G401 (cell line): ENCODE results near the gene STX11. TPM values are rescaled to one million over a fixed set of nuclear protein-coding genes. Genes with fewer than 3 reads are reported as not detected.
"Not testable (repeated sequence)": the region's sequence is repeated elsewhere in the genome, so short reads cannot be mapped to it uniquely, and the experiment has no call there.

Source experiments
- DNase-seq: peaks from one replicate; pipeline ENCODE4 v3.0.0-alpha.2; 2015; ENCODE audit warnings: low spot score
- in situ Hi-C: cut with HindIII; loops from 2 replicates; pipeline ENCODE4 v1.10.0; 2016; ENCODE audit warnings: low sequenced_read_pairs, mixed read lengths
- total RNA-seq: library from RNA; depleted of rRNA; stranded (reverse); fragments of >200 nt; shearing (Covaris generic); gene quantifications from 2 replicates; pipeline ENCODE4 v1.2.3, GENCODE V29; 2014

STX11 gene
- total RNA-seq, 1 experiment from 2014 or later: 0.07 TPM

DNA sequence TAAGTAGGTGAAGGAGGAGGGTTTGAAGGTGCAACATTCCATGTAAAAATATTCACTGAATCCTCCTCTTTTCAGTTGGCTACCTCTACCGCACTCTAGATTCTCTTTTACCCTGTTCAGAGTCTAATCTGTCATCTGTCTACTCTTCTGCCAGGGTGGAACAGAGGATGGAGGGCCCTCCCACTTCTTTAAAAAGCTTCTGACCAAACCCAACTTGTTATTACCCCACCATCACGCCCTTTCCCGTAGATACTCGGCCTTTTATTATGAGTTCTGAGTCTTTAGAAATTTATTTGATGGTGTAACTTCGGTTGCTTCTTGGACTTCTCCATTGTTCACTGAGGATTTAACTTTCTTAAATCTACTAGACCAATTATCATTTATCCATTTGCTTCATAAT lies 11.7 kb downstream of the STX11 start:
- in situ Hi-C loops: no loop called here

DNA sequence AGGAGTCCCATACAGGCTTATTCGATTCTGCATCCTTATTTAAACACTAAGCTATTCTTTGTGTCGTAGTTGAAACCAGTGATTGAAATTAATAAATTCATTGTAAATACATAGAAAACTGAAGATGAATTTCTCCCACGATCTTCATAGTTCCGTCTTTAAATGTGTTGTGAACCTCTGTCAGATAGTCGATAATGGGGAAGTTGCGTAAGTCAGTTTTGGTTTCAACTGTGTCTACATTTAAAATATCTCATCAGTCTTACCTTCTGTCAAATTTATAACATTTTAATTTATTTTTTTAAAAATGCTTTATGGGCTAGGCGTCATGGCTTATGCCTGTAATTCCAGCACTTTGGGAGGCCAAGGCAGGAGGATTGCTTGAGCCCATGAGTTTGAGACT lies 12.7 kb downstream of the STX11 start:
- in situ Hi-C loops: no loop called here
- no peak for DNase-seq

More for the DNA sequence above, 11.7 kb downstream of the STX11 start:
- DNase-seq: no peak

DNA sequence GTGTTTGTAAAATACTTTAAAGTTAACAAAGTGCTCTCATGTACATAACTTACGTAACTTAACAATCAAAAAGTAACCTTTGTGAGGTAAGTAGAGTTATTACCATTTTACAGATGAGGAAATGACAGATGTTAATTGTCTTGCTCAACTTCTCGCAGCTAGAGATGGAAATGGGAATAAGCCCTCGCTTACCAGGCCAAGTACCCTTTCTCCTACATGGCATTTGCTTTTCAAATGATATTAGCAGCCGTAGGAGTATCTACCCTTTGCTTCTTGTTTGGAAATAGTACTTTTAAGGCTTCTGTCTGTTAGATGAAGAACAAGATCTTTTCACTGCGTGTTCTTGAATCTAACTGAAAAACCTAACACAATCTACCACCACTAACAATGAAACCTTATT lies 15.5 kb downstream of the STX11 start:
- DNase-seq: no peak
- in situ Hi-C loops: no loop called here

DNA sequence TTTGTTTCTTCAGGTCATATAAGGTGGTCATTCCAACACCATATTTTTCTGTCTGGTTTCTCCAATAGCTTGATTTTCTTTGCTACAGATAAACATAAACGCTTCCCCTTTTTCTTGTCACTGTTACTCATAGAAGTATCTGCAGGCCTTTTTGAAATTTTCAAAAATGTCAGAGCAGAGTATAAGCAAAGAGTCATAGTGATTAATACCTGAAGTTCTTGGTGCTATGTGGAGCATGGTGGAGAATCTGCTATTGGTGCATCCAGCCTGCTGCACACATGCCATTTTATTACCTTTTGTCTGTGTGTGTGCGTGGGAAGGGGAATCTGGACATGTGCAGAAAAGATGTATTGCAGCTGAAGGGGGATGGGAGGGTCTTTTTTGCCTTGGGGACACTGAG lies 19.7 kb downstream of the STX11 start:
- in situ Hi-C loops: no loop called here
- no peak for DNase-seq

DNA sequence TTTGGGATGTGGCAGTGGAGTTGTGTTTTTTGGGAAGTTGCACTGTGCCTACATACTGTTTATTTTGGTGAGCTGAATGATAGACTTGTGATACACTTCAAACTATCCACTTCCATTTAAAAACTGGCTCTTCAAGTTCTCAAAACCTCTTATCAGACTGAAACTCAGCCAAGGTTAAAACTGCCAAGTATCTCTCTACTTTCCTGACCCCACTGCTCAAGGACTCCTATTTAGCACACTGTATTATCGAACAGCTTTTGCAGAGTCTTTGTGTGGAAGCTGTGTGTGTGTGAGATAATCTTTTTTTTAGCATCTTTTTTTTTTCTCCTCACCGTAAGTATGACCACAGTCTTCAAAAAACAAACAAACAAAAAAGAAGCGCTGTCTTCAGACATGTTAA lies 21.1 kb downstream of the STX11 start:
- DNase-seq: no peak
- in situ Hi-C loops: no loop called here

DNA sequence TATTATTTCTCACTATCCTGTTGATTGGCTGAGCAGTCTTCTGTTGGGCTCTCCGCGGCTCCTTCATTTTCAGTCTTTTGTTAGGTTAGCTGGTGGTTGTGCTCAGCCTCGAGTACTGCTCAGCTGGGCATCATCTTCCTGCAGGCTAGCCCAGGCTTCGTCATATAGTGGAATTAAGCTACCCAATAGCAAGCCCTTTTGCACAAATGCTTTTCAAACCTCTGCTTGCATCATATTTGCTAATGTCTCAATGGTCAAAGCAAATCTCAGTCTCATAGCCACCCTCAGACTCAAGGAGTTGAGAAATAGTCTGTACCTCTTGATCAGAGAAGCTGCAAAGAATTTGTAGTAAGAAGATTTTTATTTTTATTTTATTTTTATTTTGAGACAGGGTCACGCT lies 23.7 kb downstream of the STX11 start:
- in situ Hi-C loops: no loop called here
- no peak for DNase-seq

DNA sequence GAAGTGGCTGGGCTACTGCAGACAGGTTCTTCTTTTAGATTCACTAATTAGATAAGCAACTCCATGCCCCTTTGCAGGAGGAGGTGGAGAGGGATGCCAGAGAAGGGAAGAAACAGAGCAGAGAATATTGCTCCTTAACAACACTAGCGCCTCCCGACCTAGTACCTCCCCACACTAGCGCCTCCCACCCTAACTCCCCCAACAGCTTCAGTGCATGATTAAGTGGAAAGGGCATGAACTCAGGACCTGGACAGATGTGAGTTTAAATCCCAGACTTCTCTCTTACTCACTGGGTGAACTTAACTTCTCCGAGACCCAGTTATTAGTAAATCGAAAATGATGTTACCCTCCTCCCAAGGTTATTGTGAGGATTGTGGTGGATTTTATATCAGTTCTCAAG lies 25.7 kb downstream of the STX11 start:
- in situ Hi-C loops: no loop called here
- DNase-seq: no peak

DNA sequence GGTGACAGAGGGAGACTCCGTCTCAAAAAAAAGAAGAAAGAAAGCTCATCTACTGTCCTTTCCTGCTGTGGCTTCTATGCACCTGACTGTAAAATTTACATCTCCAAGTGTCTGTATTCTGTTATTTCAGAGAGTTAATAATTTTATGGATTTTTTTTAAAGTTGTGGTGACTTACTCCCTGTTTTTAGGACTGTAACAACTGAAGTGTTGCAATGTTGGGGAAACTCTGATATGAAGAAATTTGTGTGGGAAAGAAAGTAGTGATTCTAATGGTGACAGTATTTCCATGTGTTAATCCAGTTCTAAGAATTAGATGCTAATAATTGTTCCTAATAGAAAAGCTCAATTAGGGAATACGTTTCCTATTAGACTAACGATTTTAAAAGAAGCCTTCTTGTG lies 27.4 kb downstream of the STX11 start:
- in situ Hi-C loops: no loop called here
- no peak for DNase-seq

DNA sequence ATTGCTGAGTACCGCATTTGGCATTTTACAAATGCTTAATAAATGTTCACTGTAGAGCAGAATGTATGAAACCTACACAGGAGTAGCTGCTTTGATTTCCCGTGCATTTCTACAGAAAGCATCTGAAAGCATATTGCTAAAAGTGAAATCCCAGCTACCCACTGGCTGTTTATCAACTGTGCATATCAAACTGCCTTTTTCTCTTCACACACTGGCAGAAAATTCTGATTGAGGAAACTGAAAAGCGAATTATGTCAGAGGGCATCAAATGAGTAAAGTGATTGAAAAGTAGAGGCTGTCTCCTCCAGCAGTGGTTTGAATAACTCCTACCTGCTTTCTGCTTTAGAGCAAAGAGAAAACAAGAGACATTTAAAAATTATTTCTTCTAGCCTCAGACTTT lies 28.0 kb downstream of the STX11 start:
- in situ Hi-C loops: no loop called here
- no peak for DNase-seq

DNA sequence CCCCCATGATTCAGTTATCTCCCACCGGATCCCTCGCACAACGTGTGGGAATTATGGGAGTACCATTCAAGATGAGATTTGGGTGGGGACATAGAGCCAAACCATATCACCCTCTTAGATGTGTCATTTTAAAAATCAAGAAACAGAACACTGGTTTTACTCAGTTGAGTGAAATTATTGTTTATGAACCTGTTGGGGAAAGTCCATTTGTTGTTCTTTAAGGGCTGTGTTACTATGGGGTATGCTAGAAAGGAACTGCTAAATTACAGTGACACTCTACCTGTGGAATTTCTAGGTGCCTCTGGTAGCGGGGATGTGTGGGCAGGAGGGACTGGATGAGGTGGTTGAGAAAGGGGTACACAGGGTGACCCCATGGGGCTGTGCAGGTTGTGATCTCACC lies 28.9 kb downstream of the STX11 start:
- no peak for DNase-seq
- in situ Hi-C loops: no loop called here

DNA sequence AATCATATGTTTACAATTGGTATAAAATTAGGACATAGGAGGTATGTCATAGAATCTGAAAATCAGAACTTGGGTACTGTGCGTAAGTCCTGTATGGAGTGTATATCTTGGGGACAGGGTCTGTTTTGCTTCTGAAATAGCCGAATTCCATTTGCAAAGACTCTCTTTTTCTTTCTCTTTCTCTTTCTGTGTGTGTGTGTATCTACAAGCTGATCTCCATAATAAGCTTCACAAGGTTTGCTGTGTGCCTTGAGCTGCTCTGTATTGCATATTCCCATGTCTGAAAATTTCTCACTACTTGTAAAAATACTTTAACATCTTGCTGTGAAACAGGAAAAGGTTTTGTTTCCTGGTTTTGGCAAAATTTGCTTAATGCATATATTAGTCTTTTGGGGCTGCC lies 29.5 kb downstream of the STX11 start:
- no peak for DNase-seq
- in situ Hi-C loops: no loop called here

DNA sequence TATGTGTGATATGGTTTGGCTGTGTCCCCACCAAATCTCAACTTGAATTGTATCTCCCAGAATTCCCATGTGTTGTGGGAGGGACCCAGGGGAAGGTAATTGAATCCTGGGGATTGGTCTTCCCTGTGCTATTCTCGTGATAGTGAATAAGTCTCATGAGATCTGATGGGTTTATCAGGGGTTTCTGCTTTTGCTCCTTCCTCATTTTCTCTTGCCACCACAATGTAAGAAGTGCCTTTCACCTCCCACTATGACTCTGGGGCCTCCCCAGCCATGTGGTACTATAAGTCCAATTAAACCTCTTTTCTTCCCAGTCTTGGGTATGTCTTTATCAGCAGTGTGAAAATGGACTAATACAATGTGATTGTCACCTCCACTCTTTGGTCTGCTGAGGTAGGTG lies 30.0 kb downstream of the STX11 start:
- DNase-seq, in situ Hi-C loops: not testable (repeated sequence)

DNA sequence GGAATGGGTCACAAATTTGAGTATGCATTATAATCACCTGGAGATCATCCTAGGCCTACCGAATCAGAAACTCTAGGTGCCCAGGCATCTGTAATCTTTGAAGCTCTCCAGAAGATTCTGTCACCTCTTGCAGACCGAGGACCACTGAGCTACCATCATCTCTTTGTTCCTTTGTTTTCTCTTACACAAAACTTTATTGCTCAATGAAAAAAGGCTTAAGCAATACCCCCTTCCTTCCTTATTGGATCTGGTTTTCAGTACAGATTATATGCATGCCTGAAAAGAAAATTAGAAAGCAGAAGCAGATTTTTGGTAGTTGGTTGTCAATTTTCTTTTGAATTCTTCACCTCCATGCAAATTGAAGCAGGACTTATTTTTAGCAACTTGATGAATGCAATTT lies 31.3 kb downstream of the STX11 start:
- DNase-seq: no peak

DNA sequence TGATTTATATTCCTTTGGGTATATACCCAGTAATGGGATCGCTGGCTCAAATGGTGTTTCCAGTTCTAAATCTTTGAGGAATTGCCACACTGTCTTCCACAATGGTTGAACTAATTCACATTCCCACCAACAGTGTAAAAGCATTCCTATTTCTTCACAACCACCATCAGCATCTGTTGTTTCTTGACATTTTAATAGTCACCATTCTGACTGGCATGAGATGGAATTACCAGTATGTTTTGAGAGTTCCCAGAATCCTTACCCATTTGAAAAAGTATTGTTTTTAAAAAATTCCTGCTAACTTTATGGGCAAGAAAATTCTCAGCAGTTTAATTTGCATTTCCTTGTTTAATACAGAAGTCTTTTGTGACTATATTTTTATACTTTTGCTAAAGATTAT lies 33.9 kb downstream of the STX11 start:
- DNase-seq, in situ Hi-C loops: not testable (repeated sequence)

More for the DNA sequence above, 31.3 kb downstream of the STX11 start:
- in situ Hi-C loops: no loop called here

DNA sequence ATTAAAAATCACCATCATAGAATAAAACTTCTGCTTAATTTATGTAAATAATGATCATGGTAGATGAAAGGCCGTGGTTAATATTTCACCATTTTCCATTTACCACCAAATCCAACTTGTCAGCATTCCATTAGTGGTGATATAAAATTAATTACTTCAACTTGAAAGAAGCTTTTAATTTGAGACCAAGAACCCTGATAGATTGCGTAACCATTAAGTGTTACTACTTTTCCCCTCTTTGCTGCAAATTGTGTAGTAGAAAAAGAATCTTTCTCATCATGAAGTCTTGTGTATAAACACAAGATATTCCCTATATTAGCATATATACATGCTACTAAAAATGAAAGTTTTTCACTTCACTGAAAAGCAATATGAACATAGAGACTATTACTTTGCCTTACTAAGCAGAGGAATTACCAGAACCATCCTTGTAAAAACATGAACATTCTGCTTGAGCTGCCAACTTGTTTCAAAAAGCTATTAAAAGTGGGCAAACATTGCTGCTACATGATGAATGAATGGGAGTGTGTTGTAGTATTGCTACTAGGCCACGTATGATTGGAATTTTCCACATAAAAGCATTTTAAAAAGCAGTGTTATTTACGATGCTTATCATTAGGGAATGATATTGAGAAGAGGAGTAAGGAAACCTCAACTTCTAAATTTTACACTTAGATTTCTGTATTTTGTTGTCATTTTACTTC lies 35.0 kb downstream of the STX11 start:
- in situ Hi-C loops: no loop called here
- DNase-seq: no peak

DNA sequence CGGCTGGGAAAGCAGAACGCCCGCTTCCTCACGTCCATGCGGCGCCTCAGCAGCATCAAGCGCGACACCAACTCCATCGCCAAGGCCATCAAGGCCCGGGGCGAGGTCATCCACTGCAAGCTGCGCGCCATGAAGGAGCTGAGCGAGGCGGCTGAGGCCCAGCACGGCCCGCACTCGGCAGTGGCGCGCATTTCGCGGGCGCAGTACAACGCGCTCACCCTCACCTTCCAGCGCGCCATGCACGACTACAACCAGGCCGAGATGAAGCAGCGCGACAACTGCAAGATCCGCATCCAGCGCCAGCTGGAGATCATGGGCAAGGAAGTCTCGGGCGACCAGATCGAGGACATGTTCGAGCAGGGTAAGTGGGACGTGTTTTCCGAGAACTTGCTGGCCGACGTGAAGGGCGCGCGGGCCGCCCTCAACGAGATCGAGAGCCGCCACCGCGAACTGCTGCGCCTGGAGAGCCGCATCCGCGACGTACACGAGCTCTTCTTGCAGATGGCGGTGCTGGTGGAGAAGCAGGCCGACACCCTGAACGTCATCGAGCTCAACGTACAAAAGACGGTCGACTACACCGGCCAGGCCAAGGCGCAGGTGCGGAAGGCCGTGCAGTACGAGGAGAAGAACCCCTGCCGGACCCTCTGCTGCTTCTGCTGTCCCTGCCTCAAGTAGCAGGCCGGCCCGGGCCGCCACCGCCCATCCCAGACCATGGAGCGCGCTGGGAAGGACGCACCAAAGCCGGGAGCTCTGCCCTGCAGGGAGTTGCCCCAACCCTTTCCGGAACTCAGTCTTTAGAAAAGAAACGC lies 36.7 kb downstream of the STX11 start:
- in situ Hi-C loops: no loop called here
- no peak for DNase-seq

DNA sequence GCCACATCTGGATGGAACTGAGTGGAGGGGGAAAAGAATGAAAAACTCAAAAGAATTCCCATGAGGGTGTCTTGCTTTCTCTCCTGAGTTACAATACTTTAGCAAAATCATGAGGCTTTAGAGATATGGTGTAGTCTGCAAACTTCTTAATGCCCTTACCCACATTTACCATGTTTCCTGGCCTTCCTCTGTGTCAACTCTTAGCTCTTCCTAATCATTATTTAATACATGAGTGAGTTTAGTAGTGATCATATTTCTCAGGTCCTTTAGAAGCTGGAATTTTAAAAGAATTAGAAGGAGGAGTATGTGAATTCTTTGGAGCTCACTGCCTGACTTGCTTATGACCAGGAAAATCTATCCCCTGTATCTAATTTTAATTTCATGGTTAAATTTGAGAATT lies 39.0 kb downstream of the STX11 start:
- in situ Hi-C loops: no loop called here
- DNase-seq: no peak

DNA sequence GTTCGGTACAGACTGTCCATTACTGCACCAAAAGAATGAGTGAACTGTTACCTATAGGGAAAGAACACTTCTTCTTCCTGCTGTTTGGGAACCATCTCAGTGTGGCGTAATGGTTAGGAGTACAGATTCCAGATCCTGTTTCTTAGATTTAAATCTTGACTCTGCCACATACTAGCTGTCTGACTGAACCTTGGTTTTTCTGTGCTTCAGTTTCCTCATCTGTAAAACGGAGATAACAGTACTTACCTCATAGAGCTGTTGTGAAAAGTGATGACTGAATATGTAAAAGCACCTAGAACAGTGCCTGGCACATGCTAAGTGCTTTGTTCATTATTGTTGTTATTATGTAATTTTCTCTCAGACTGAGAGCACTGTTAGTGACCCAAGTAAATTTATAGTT lies 39.8 kb downstream of the STX11 start:
- in situ Hi-C loops: no loop called here
- DNase-seq: no peak

DNA sequence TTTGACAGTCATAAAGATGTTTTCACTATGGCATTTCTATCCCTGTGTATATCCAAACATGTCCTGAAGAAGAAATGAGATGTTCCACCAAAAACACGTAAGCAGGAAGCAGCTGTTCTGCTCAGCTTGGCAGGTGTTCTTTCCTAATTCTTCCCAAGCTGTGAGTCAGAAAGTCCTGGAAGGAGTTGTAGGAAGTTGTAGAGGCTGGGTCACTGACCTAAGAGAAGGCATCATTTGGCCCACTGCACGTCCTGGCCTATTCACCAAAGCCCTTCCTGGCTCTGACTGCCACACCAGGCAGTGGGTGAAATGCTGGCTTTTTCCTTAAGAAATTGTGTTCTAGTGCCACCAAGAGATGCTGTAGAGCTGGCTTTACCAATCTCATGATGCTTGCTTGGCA lies 40.3 kb downstream of the STX11 start:
- no peak for DNase-seq
- in situ Hi-C loops: no loop called here

DNA sequence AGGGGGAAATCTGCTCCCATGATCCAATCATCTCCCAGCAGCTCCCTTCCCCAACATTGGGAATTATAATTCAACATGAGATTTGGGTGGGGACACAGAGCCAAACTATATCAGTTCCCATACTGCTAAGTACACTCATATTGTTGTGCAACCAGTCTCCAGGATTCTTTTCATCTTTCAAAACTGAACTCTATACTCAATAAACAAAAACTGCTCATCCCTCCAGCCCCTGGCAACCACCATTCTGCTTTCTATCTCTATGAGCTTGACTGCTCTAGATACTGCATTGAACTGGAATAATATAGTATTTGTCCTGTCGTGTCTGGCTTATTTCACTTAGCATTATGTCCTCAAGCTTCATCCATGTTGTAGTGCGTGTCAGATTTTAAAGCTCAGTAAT lies 42.9 kb downstream of the STX11 start:
- no peak for DNase-seq
- in situ Hi-C loops: no loop called here

DNA sequence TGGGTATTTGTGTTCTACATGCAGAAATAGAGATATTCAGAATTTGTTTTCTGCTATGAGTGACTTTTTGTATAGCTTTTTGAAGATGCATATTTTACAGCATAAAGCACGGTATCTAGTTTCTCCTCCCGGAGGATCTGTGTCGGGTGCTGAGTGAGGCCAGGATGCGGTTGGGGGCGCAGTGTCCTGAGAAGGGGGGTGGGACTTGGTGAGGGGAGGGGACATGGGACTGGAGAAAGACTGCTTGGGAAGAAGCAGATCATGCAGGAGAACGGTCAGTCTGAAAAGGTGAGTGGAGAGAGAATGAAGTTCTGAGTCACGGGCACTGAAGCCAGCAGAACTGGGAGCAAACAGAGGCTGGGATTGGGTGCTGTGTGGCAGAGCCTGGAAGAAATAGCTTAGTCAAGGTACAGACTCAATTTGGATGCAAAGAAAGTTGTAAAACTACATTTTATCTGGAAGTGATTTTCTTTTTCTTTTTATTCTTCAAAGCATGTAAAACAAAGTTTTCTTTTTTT lies 44.0 kb downstream of the STX11 start:
- DNase-seq: no peak
- in situ Hi-C loops: no loop called here
